Measurements from ENCODE around the gene CASP10.

The CASP10 gene, protein sequence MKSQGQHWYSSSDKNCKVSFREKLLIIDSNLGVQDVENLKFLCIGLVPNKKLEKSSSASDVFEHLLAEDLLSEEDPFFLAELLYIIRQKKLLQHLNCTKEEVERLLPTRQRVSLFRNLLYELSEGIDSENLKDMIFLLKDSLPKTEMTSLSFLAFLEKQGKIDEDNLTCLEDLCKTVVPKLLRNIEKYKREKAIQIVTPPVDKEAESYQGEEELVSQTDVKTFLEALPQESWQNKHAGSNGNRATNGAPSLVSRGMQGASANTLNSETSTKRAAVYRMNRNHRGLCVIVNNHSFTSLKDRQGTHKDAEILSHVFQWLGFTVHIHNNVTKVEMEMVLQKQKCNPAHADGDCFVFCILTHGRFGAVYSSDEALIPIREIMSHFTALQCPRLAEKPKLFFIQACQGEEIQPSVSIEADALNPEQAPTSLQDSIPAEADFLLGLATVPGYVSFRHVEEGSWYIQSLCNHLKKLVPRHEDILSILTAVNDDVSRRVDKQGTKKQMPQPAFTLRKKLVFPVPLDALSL

DNA sequence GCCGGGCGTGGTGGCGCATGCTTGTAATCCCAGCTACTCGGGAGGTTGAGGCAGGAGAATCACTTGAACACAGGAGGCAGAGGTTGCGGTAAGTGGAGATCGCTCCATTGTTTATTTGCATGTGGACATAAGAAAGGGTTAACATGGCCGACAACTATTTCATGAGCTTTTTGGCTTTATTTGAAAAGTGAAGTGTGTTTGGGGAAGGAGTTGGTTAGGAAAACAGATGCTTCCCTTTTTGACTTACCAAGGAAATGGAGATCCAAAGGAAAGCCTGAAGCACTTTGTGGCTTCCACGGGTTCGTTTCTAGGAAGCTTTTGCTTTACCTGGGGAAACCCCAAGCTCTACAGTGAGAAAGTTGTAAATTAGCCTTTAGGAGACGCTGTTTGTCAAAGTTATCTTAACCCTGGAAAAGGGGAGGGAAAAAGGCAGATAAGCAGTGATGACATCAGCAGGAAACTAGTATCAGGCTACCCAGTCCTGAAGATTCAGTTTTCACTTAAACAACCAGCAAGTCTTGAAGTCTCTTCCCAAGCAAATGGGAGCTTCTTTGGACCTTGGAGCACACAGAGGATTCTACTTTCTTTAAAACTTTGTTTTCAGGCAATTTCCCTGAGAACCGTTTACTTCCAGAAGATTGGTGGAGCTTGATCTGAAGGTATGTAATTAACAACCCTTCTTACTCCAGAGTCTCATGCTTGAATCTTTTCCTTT, at the start of gene CASP10:
CASP10 (plus strand) TSS at position 492 of the 715 bp plus-strand sequence. CDS start 2,637 bp downstream, outside the sequence.
- Histone ChIP-seq H3K9me3 (ENCODE audit: control insufficient read depth, low read length) (no peaks in the 10 kb centered on the region), H3K36me3 (ENCODE audit: control insufficient read depth, insufficient read depth, low read length) (no peaks in the 10 kb centered on the region), H3K4me3 (ENCODE audit: low read depth, low read length) (peak within 1 kb of the TSS; percentile 78), H3K79me2 (no peaks in the 10 kb centered on the region), H2AFZ (peak within 1 kb of the TSS; percentile 48), H3K9ac (no peak within 1 kb of the TSS), H3K4me1 (peaks cover 8% of the 10 kb centered on the region), H3K27ac (peak within 1 kb of the TSS; percentile 9), H3K27me3 (ENCODE audit: control insufficient read depth, insufficient read depth, low read length) (no peaks in the 10 kb centered on the region), H3K4me2 (ENCODE audit: low read length) (peak within 1 kb of the TSS; percentile 84)
- TF ChIP-seq, protein P1, sequence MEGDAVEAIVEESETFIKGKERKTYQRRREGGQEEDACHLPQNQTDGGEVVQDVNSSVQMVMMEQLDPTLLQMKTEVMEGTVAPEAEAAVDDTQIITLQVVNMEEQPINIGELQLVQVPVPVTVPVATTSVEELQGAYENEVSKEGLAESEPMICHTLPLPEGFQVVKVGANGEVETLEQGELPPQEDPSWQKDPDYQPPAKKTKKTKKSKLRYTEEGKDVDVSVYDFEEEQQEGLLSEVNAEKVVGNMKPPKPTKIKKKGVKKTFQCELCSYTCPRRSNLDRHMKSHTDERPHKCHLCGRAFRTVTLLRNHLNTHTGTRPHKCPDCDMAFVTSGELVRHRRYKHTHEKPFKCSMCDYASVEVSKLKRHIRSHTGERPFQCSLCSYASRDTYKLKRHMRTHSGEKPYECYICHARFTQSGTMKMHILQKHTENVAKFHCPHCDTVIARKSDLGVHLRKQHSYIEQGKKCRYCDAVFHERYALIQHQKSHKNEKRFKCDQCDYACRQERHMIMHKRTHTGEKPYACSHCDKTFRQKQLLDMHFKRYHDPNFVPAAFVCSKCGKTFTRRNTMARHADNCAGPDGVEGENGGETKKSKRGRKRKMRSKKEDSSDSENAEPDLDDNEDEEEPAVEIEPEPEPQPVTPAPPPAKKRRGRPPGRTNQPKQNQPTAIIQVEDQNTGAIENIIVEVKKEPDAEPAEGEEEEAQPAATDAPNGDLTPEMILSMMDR (IDR thresholded peaks at IDR 0.05): peak; percentile 16

DNA sequence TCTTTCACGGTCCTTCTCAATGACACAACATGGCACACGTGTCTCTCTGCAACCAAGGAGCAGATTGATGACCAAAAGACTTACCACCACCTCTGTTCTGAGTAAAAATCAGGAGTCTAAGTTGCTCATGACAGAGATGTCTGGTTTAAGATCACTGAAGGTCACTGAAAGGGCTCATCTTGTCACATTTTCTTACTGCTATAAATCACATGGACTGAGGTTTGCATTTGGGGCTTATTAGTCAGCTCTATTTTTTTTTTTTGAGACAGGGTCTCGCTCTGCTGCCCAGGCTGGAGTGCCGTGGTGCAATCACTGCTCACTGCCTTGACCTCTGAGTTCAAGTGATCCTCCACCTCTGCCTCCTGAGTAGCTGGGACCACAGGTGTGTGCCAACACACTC, 47.6 kb upstream of the CASP10 start:
- TF ChIP-seq, protein P1 (IDR thresholded peaks at IDR 0.05): no peak
- Histone ChIP-seq H3K36me3 (ENCODE audit: control insufficient read depth, insufficient read depth, low read length) (no peaks in the 10 kb centered on the region), H3K4me2 (ENCODE audit: low read length) (no peak overlapping the region), H3K9ac (no peak overlapping the region), H3K79me2 (peaks cover 9% of the 10 kb centered on the region), H3K27me3 (ENCODE audit: control insufficient read depth, insufficient read depth, low read length) (no peaks in the 10 kb centered on the region), H3K4me3 (ENCODE audit: low read depth, low read length) (no peak overlapping the region), H3K27ac (no peak overlapping the region), H3K9me3 (ENCODE audit: control insufficient read depth, low read length) (no peaks in the 10 kb centered on the region), H2AFZ (no peak overlapping the region), H3K4me1 (no peaks in the 10 kb centered on the region)

DNA sequence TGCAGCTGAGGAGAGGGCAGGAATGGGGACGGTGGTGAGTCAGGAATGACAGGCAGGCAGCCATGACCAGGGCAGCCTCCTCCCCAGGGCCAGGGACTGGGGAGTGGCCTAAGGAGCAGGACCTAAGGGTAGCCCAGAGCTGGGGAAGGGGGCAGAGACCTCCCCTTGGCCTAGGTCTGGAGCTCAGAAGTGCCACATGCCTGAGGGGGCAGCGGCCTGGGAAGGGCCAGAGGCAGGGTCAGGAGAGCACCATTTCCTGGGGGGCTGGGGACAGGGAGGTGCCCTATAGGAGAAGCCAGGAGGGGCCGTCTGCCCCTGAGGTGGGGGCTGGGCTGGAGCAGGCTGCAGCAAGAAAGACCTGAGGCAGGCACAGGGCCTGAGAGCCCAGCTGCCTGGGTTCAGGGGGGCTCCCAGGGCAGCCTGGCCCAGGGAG, 46.0 kb upstream of the CASP10 start:
- Histone ChIP-seq H3K9ac (no peak overlapping the region), H3K27me3 (ENCODE audit: control insufficient read depth, insufficient read depth, low read length) (no peaks in the 10 kb centered on the region), H3K4me3 (ENCODE audit: low read depth, low read length) (no peak overlapping the region), H3K27ac (no peak overlapping the region), H3K79me2 (peaks cover 5% of the 10 kb centered on the region), H3K9me3 (ENCODE audit: control insufficient read depth, low read length) (no peaks in the 10 kb centered on the region), H3K4me1 (no peaks in the 10 kb centered on the region), H3K36me3 (ENCODE audit: control insufficient read depth, insufficient read depth, low read length) (no peaks in the 10 kb centered on the region), H2AFZ (no peak overlapping the region), H3K4me2 (ENCODE audit: low read length) (no peak overlapping the region)
- TF ChIP-seq, protein P1 (IDR thresholded peaks at IDR 0.05): no peak

DNA sequence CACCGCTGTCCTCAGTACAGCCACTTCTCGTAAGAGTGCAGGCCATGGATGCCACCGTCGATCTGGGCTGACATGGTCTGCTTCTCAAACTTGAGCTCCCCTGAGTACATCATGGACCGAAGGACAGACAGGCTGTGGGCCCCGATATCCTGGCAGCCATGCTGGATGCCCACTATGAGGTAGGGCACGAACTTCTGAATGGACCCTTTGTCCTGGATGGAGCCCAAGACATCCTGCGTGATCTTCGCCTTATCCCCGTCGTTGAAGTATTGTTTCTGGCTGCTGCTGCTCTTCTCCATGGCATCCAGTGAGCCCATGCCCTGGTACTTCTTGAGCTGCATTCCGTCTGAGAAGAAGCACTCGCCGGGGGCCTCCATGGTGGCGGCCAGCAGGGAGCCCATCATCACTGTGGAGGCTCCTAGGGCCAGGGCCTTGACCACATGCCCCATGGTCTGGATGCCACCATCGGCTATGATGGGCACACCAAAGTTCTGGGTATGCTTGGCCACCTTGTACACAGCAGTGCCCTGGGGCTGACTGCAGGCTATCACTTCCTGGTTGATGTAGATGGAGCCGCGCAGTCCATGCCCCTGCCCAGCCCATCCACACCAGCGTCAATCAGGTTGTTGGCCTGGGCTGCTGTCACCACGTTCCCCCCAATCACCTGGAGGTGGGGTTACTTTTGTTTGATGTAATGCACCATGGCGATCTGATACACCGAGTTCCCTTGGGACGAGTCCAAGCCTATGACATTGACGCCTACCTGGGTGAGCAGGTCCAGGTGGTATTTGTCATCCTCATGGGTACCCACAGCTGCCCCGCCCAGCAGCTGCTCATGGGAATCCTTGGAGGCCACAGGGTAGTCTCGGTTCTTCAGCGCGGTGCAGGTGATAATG, 45.2 kb upstream of the CASP10 start:
- H3K4me1 ChIP-seq: no peaks in the 10 kb centered on the region
- no peaks in the 10 kb centered on the region for H3K27me3 ChIP-seq (ENCODE audit: control insufficient read depth, insufficient read depth, low read length)
- peaks cover 5% of the 10 kb centered on the region for H3K79me2 ChIP-seq
- TF ChIP-seq, protein P1 (IDR thresholded peaks at IDR 0.05): no peak
- no peaks in the 10 kb centered on the region for H3K36me3 ChIP-seq (ENCODE audit: control insufficient read depth, insufficient read depth, low read length)
- no peak overlapping the region for H3K4me2 ChIP-seq (ENCODE audit: low read length)
- H3K27ac ChIP-seq: no peak overlapping the region
- no peak overlapping the region for H3K9ac ChIP-seq
- no peaks in the 10 kb centered on the region for H3K9me3 ChIP-seq (ENCODE audit: control insufficient read depth, low read length)
- no peak overlapping the region for H3K4me3 ChIP-seq (ENCODE audit: low read depth, low read length)
- H2AFZ ChIP-seq: no peak overlapping the region
